Measurements from ENCODE around the gene HOXB6. TPM values are rescaled to one million over a fixed set of nuclear protein-coding genes. Genes with fewer than 3 reads are reported as not detected.

HOXB6 gene
- total RNA-seq, 1 experiment from 2014 or later, result 19.8 TPM

DNA sequence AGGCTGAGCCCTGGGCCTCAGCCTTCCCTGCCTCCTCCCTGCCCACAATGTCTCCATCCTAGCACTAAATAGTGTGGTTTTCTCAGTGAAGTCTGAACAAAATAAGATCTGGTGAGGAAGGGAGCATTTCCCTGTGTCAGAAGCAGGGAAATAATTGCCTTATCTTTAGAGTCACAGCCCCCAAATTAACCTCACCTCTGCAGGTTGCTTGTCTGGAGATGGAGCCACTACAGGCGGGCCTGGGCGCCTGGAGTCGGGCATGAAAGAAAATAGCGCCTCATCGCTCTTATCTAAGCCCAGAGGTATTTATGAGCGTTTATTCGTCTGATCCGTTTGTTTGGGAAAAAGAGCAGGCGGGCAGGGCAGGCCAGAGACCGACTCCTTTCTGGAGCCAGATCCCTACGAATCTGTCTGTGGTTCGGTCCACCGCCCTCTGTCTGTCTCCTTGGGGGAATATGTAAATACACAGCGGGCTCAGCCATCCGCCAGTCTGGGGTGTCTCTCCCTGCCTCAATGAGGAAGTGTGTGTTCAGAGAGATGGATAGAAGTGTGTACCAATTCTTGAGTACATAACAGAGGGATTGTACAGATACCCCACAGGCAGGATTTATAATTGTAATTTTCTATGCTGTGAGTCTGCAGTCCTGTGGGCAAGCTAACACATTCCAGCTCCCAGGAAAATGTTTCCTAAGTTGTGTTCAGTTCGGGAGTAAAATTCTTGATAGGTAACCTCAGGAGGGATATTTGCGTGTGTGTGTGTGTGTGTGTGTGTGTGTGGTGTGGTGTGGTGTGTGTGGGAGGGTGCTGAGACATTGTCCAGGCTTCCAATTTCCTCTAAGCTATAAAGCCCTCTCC, 4.3 kb downstream of the HOXB6 start:
- H3K36me3 ChIP-seq (ENCODE audit: insufficient read depth, low read length, poor library complexity, severe bottlenecking), result peaks cover 5% of the 10 kb centered on the region
- intact Hi-C loops (cut with micrococcal nuclease; ENCODE audit: unreplicated experiment), result no loop called here
- H3K4me1 ChIP-seq (ENCODE audit: insufficient read depth, low read length, poor library complexity, severe bottlenecking), result peaks cover 35% of the 10 kb centered on the region
- CTCF ChIA-PET, result no interaction called here
- H3K4me3 ChIP-seq (ENCODE audit: low read depth, low read length, poor library complexity, severe bottlenecking), result no peak overlapping the region
- BruUV-seq (replicated peaks), result no TSS peak
- no peak for DNase-seq (ENCODE audit: low spot score)
- H3K9me3 ChIP-seq (ENCODE audit: low read depth, low read length, poor library complexity, severe bottlenecking), result no peaks in the 10 kb centered on the region
- TF ChIP-seq, protein P1, sequence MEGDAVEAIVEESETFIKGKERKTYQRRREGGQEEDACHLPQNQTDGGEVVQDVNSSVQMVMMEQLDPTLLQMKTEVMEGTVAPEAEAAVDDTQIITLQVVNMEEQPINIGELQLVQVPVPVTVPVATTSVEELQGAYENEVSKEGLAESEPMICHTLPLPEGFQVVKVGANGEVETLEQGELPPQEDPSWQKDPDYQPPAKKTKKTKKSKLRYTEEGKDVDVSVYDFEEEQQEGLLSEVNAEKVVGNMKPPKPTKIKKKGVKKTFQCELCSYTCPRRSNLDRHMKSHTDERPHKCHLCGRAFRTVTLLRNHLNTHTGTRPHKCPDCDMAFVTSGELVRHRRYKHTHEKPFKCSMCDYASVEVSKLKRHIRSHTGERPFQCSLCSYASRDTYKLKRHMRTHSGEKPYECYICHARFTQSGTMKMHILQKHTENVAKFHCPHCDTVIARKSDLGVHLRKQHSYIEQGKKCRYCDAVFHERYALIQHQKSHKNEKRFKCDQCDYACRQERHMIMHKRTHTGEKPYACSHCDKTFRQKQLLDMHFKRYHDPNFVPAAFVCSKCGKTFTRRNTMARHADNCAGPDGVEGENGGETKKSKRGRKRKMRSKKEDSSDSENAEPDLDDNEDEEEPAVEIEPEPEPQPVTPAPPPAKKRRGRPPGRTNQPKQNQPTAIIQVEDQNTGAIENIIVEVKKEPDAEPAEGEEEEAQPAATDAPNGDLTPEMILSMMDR (conservative IDR thresholded peaks at IDR 0.05; ENCODE audit: low read depth, low read length), result no peak
- TF ChIP-seq EZH2 (IDR thresholded peaks at IDR 0.05; ENCODE audit: borderline replicate concordance, low read depth, low read length, poor library complexity, severe bottlenecking), result no peak
- POLR2A ChIA-PET (ENCODE audit: low non-redundant PET), result no interaction called here
- no peak overlapping the region for H3K27ac ChIP-seq (ENCODE audit: low read depth, low read length, poor library complexity, severe bottlenecking)
- no peaks in the 10 kb centered on the region for H3K27me3 ChIP-seq (replicated peaks; ENCODE audit: insufficient read depth, low read depth, low read length, poor library complexity)

DNA sequence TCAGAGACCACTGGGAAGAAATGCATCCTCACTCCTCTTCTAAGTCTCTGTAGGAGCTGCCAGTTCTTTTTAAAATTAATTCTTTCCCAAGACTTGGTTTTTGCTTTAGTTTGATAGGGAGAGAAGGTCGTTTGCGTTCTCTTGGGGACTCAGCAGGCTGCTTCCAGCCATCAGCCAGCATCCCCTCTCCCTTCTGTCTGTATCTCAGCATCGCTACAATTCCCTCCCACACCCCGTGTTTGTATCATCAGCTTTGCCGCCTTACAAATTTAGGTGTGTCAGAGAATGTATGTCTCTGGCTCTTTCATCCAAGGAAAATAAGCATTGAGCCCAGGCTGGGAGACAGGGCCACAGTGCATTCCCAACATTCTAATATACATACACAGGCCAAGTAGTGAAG, 5.4 kb downstream of the HOXB6 start:
- no TSS peak for BruUV-seq (replicated peaks)
- intact Hi-C loops (cut with micrococcal nuclease; ENCODE audit: unreplicated experiment), result no loop called here
- POLR2A ChIA-PET (ENCODE audit: low non-redundant PET), result interaction anchor here (0.5 kb wide), 2 partner anchors 13 to 15 kb away, joined by 5 read pairs; partner anchors contain the start of gene HOXB8
- Histone ChIP-seq H3K4me3 (ENCODE audit: low read depth, low read length, poor library complexity, severe bottlenecking) (no peak overlapping the region), H3K9me3 (ENCODE audit: low read depth, low read length, poor library complexity, severe bottlenecking) (no peaks in the 10 kb centered on the region), H3K27ac (ENCODE audit: low read depth, low read length, poor library complexity, severe bottlenecking) (no peak overlapping the region), H3K4me1 (ENCODE audit: insufficient read depth, low read length, poor library complexity, severe bottlenecking) (peaks cover 35% of the 10 kb centered on the region), H3K27me3 (replicated peaks; ENCODE audit: insufficient read depth, low read depth, low read length, poor library complexity) (no peaks in the 10 kb centered on the region), H3K36me3 (ENCODE audit: insufficient read depth, low read length, poor library complexity, severe bottlenecking) (peaks cover 9% of the 10 kb centered on the region)
- DNase-seq (ENCODE audit: low spot score), result no peak
- TF ChIP-seq EZH2 (IDR thresholded peaks at IDR 0.05; ENCODE audit: borderline replicate concordance, low read depth, low read length, poor library complexity, severe bottlenecking), result no peak
- TF ChIP-seq, protein P1 (conservative IDR thresholded peaks at IDR 0.05; ENCODE audit: low read depth, low read length), result no peak
- CTCF ChIA-PET, result no interaction called here

- ChIA-PET POLR2A (ENCODE audit: low non-redundant PET) (interaction anchor here (0.5 kb wide), 1 partner anchor 14 kb away, joined by 5 read pairs; no protein-coding TSS in a partner anchor), CTCF (interaction anchor here (0.5 kb wide), 1 partner anchor 468 kb away, joined by 4 read pairs; no protein-coding TSS in a partner anchor)
- Histone ChIP-seq H3K27me3 (replicated peaks; ENCODE audit: insufficient read depth, low read depth, low read length, poor library complexity) (no peaks in the 10 kb centered on the region), H3K36me3 (ENCODE audit: insufficient read depth, low read length, poor library complexity, severe bottlenecking) (peaks cover 9% of the 10 kb centered on the region), H3K4me3 (ENCODE audit: low read depth, low read length, poor library complexity, severe bottlenecking) (peak overlapping the region; percentile 50), H3K4me1 (ENCODE audit: insufficient read depth, low read length, poor library complexity, severe bottlenecking) (peaks cover 39% of the 10 kb centered on the region), H3K9me3 (ENCODE audit: low read depth, low read length, poor library complexity, severe bottlenecking) (no peaks in the 10 kb centered on the region), H3K27ac (ENCODE audit: low read depth, low read length, poor library complexity, severe bottlenecking) (no peak overlapping the region)
- TF ChIP-seq EZH2 (IDR thresholded peaks at IDR 0.05; ENCODE audit: borderline replicate concordance, low read depth, low read length, poor library complexity, severe bottlenecking), result no peak
- TF ChIP-seq, protein P1 (conservative IDR thresholded peaks at IDR 0.05; ENCODE audit: low read depth, low read length), result no peak
- intact Hi-C loops (cut with micrococcal nuclease; ENCODE audit: unreplicated experiment), result no loop called here
- BruUV-seq (replicated peaks), result no TSS peak
- DNase-seq (ENCODE audit: low spot score), result no peak
Observed at GRCh38 chr17:48598736-48599135, 6.0 kb downstream of the HOXB6 start.
